Inferior parietal cortex (tissue), 1 donor: ENCODE results near the gene OR52A1.

ENCODE experiments used
- DNase-seq: peaks from one replicate; pipeline ENCODE4 v3.0.0-alpha.2; 2016; ENCODE audit errors: extremely low spot score

Gene OR52A1

GRCh38 chr11:5131584-5132335 lies 22.8 kb downstream of the OR52A1 start:
- DNase-seq, result no peak

GRCh38 chr11:5129457-5129877 lies 25.1 kb downstream of the OR52A1 start:
- no peak for DNase-seq

GRCh38 chr11:5124891-5125620 lies 29.5 kb downstream of the OR52A1 start:
- DNase-seq, result no peak

- peak; percentile 89 for DNase-seq
Measured at GRCh38 chr11:5123802-5124521, 30.6 kb downstream of the OR52A1 start.

- DNase-seq, result no peak
Measured at GRCh38 chr11:5118893-5119292, 35.7 kb downstream of the OR52A1 start.

- no peak for DNase-seq
Measured at GRCh38 chr11:5117588-5117987, 37.0 kb downstream of the OR52A1 start.

- no peak for DNase-seq
Measured at GRCh38 chr11:5115339-5115738, 39.2 kb downstream of the OR52A1 start.

GRCh38 chr11:5107285-5107684 lies 47.3 kb downstream of the OR52A1 start:
- no peak for DNase-seq

GRCh38 chr11:5103066-5103465 lies 51.5 kb downstream of the OR52A1 start:
- DNase-seq, result no peak

GRCh38 chr11:5102246-5102645 lies 52.3 kb downstream of the OR52A1 start:
- DNase-seq, result no peak

- no peak for DNase-seq
Measured at GRCh38 chr11:5096011-5096410, 58.5 kb downstream of the OR52A1 start.
